ENCODE data around the gene AVL9. TPM values are rescaled to one million over a fixed set of nuclear protein-coding genes. Genes with fewer than 3 reads are reported as not detected.
"Not testable (repeated sequence)": the region's sequence is repeated elsewhere in the genome, so short reads cannot be mapped to it uniquely, and the experiment has no call there.

AVL9 gene
- total RNA-seq, 1 donor from 2014 or later: 17.7 TPM

GRCh38 chr7:32633446-32633845 lies 138.2 kb downstream of the AVL9 start:
- not testable (repeated sequence) for H3K9ac ChIP-seq (ENCODE audit: low read depth in 1 of 3, low read length in 3 of 3); H3K9me3 ChIP-seq (ENCODE audit: control insufficient read depth in 3 of 3, low read length in 3 of 3); H3K36me3 ChIP-seq (ENCODE audit: control insufficient read depth in 3 of 3, insufficient read depth in 3 of 3, low read length in 3 of 3); H3K4me1 ChIP-seq (ENCODE audit: control insufficient read depth in 3 of 3, insufficient read depth in 3 of 3, low read length in 3 of 3); H3K27me3 ChIP-seq (ENCODE audit: control insufficient read depth in 3 of 3, insufficient read depth in 3 of 3, low read length in 3 of 3); H3K27ac ChIP-seq (ENCODE audit: low read depth, low read length); H3K4me3 ChIP-seq (ENCODE audit: low read length in 3 of 3)

GRCh38 chr7:32634798-32635393 lies 139.6 kb downstream of the AVL9 start:
- not testable (repeated sequence) for H3K4me1 ChIP-seq (ENCODE audit: control insufficient read depth in 3 of 3, insufficient read depth in 3 of 3, low read length in 3 of 3); H3K36me3 ChIP-seq (ENCODE audit: control insufficient read depth in 3 of 3, insufficient read depth in 3 of 3, low read length in 3 of 3); H3K9ac ChIP-seq (ENCODE audit: low read depth in 1 of 3, low read length in 3 of 3); H3K9me3 ChIP-seq (ENCODE audit: control insufficient read depth in 3 of 3, low read length in 3 of 3); H3K4me3 ChIP-seq (ENCODE audit: low read length in 3 of 3); H3K27me3 ChIP-seq (ENCODE audit: control insufficient read depth in 3 of 3, insufficient read depth in 3 of 3, low read length in 3 of 3); H3K27ac ChIP-seq (ENCODE audit: low read depth, low read length)

- H3K36me3 ChIP-seq (ENCODE audit: control insufficient read depth in 3 of 3, insufficient read depth in 3 of 3, low read length in 3 of 3); H3K4me3 ChIP-seq (ENCODE audit: low read length in 3 of 3); H3K27me3 ChIP-seq (ENCODE audit: control insufficient read depth in 3 of 3, insufficient read depth in 3 of 3, low read length in 3 of 3); H3K9me3 ChIP-seq (ENCODE audit: control insufficient read depth in 3 of 3, low read length in 3 of 3); H3K4me1 ChIP-seq (ENCODE audit: control insufficient read depth in 3 of 3, insufficient read depth in 3 of 3, low read length in 3 of 3); H3K9ac ChIP-seq (ENCODE audit: low read depth in 1 of 3, low read length in 3 of 3); H3K27ac ChIP-seq (ENCODE audit: low read depth, low read length): not testable (repeated sequence)
Measured at GRCh38 chr7:32636725-32637462, 141.6 kb downstream of the AVL9 start.

GRCh38 chr7:32637611-32638010 lies 142.3 kb downstream of the AVL9 start:
- not testable (repeated sequence) for H3K4me3 ChIP-seq (ENCODE audit: low read length in 3 of 3); H3K9me3 ChIP-seq (ENCODE audit: control insufficient read depth in 3 of 3, low read length in 3 of 3); H3K27ac ChIP-seq (ENCODE audit: low read depth, low read length); H3K36me3 ChIP-seq (ENCODE audit: control insufficient read depth in 3 of 3, insufficient read depth in 3 of 3, low read length in 3 of 3); H3K27me3 ChIP-seq (ENCODE audit: control insufficient read depth in 3 of 3, insufficient read depth in 3 of 3, low read length in 3 of 3); H3K4me1 ChIP-seq (ENCODE audit: control insufficient read depth in 3 of 3, insufficient read depth in 3 of 3, low read length in 3 of 3); H3K9ac ChIP-seq (ENCODE audit: low read depth in 1 of 3, low read length in 3 of 3)

Other genes starting within 250 kb of the AVL9 start
- 18.3 TPM for gene LSM5, start 5.1 kb upstream of the AVL9 start, total RNA-seq